Colonic mucosa (tissue), 4 donors: ENCODE data around the gene PSMA5. TPM values are rescaled to one million over a fixed set of nuclear protein-coding genes. Genes with fewer than 3 reads are reported as not detected.
A peak's percentile ranks its signal among the peaks of the same experiment; 100 is the strongest.
"Not testable (repeated sequence)": the region's sequence is repeated elsewhere in the genome, so short reads cannot be mapped to it uniquely, and the experiment has no call there.

Experiments used
- DNase-seq: peaks from one replicate; pipeline ENCODE4 v3.0.0-alpha.2; 2020
- H3K27ac ChIP-seq: fragments of 200-600 bp; one replicate; pipeline ENCODE4 v1.8.0; 2021
- H3K27me3 ChIP-seq: fragments of 200-600 bp; one replicate; pipeline ENCODE4 v1.8.0; 2021
- H3K36me3 ChIP-seq: fragments of 200-600 bp; one replicate; pipeline ENCODE4 v1.8.0; 2021
- H3K4me1 ChIP-seq: fragments of 200-600 bp; one replicate; pipeline ENCODE4 v1.8.0; 2021; ENCODE audit warnings: mild to moderate bottlenecking
- H3K4me3 ChIP-seq: fragments of 200-600 bp; one replicate; pipeline ENCODE4 v1.8.0; 2021
- H3K9ac ChIP-seq, 2 donors: one replicate each; pipeline ENCODE4 v1.7.0; 2013; ENCODE audit warnings: control low read depth in 2 of 2, low read depth in 2 of 2, low read length in 2 of 2
- H3K9me3 ChIP-seq: fragments of 200-600 bp; one replicate; pipeline ENCODE4 v1.8.0; 2021
- intact Hi-C: fragments of 100-400 bp; cut with DNase I; formaldehyde crosslinking; loops from one replicate; pipeline ENCODE4 v1.14.1; 2022
- total RNA-seq, 2 donors: library from RNA; stranded (reverse); fragmentation: NEBNext Ultra II Directional in 1 of 2; extraction: Animal tissue kit (Norgen Biotek cat#: 25700) in 1 of 2; gene quantifications; one replicate each; pipeline ENCODE4 v1.2.1, GENCODE V29; 2021
- TF ChIP-seq, protein P1 (sequence below): fragments of 200-600 bp; IDR thresholded peaks from one replicate; pipeline ENCODE4 v1.8.0; 2022; ENCODE audit warnings: antibody characterized with exemption, mild to moderate bottlenecking
- donor health status: healthy.
- donor health status: DM: no; HTN: no; CAD: no.
- donor health status: DM: no; HTN: no; CAD: no.

The PSMA5 gene
- total RNA-seq, 2 donors from 2014 or later = 93.9 to 163 TPM

GRCh38 chr1:109379907-109380306 lies 46.3 kb downstream of the PSMA5 start:
- intact Hi-C loops = no loop called here
- H3K27ac ChIP-seq = no peak overlapping the region
- no peaks in the 10 kb centered on the region for H3K9me3 ChIP-seq
- no peak overlapping the region for H3K9ac ChIP-seq
- no peak overlapping the region for H3K4me3 ChIP-seq
- no peaks in the 10 kb centered on the region for H3K27me3 ChIP-seq
- TF ChIP-seq, protein P1, sequence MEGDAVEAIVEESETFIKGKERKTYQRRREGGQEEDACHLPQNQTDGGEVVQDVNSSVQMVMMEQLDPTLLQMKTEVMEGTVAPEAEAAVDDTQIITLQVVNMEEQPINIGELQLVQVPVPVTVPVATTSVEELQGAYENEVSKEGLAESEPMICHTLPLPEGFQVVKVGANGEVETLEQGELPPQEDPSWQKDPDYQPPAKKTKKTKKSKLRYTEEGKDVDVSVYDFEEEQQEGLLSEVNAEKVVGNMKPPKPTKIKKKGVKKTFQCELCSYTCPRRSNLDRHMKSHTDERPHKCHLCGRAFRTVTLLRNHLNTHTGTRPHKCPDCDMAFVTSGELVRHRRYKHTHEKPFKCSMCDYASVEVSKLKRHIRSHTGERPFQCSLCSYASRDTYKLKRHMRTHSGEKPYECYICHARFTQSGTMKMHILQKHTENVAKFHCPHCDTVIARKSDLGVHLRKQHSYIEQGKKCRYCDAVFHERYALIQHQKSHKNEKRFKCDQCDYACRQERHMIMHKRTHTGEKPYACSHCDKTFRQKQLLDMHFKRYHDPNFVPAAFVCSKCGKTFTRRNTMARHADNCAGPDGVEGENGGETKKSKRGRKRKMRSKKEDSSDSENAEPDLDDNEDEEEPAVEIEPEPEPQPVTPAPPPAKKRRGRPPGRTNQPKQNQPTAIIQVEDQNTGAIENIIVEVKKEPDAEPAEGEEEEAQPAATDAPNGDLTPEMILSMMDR = no peak
- no peaks in the 10 kb centered on the region for H3K36me3 ChIP-seq
- DNase-seq = no peak
- H3K4me1 ChIP-seq = no peaks in the 10 kb centered on the region

DNA sequence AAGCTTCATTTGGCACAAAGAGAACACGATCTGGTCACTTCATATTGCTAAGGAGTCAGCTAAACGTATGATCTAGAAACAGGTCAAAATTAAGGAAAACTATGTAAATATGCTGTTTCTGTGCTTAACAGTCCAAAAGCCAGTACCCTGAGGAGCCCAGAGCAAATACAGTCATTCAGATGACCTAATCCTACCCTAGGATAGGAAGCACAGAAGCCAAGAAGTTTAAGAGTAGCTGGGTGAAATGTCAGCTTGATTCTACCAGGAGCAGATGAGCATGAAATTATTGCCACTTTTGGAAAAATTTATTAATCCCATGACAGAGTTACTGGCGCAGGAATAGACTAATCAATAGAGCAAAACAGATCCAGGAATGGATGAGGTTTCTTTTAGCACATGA lies 46.8 kb downstream of the PSMA5 start:
- no peak overlapping the region for H3K27ac ChIP-seq

GRCh38 chr1:109377698-109378097 lies 48.5 kb downstream of the PSMA5 start:
- peaks cover 3% of the 10 kb centered on the region for H3K4me1 ChIP-seq
- H3K4me3 ChIP-seq = no peak overlapping the region
- H3K9ac ChIP-seq = no peak overlapping the region
- no peaks in the 10 kb centered on the region for H3K27me3 ChIP-seq
- no peaks in the 10 kb centered on the region for H3K9me3 ChIP-seq
- TF ChIP-seq, protein P1 = no peak
- no peaks in the 10 kb centered on the region for H3K36me3 ChIP-seq
- intact Hi-C loops = no loop called here
- no peak overlapping the region for H3K27ac ChIP-seq
- DNase-seq = no peak

More for the DNA sequence above, 46.8 kb downstream of the PSMA5 start:
- TF ChIP-seq, protein P1 = no peak
- Histone ChIP-seq H3K4me1 (no peaks in the 10 kb centered on the region), H3K27me3 (no peaks in the 10 kb centered on the region), H3K9me3 (no peaks in the 10 kb centered on the region), H3K4me3 (no peak overlapping the region), H3K9ac (peak overlapping the region in 1 of 2 donors; percentile 12), H3K36me3 (no peaks in the 10 kb centered on the region)
- no peak for DNase-seq
- intact Hi-C loops = no loop called here

DNA sequence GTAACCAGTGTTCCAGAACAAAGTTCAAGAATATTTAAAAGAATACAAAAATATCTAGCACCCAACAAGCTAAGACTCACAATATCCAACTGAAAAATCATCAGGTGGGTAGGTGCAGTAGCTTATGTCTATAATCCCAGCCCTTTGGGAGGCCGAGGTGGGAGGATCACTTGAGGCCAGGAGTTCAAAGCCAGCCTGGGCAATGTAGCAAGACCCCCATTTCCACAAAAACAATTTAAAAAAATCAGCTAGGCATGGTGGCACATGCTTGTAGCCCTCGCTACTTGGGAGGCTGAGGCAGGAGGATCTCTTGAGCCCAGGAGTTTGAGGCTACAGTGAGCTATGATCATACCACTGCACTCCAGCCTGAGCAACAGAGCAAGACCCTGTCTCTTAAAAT lies 52.6 kb downstream of the PSMA5 start:
- DNase-seq, H3K36me3 ChIP-seq, H3K9me3 ChIP-seq, H3K27me3 ChIP-seq, H3K4me3 ChIP-seq, intact Hi-C loops, H3K9ac ChIP-seq, H3K27ac ChIP-seq, H3K4me1 ChIP-seq: not testable (repeated sequence)

GRCh38 chr1:109373126-109373525 lies 53.1 kb downstream of the PSMA5 start:
- Histone ChIP-seq H3K27me3 (no peaks in the 10 kb centered on the region), H3K9me3 (no peaks in the 10 kb centered on the region), H3K4me3 (no peak overlapping the region), H3K36me3 (no peaks in the 10 kb centered on the region), H3K9ac (peak overlapping the region in 1 of 2 donors; percentile 13), H3K27ac (no peak overlapping the region), H3K4me1 (peaks cover 5% of the 10 kb centered on the region)
- intact Hi-C loops = no loop called here
- TF ChIP-seq, protein P1 = no peak
- DNase-seq = peak; percentile 49

DNA sequence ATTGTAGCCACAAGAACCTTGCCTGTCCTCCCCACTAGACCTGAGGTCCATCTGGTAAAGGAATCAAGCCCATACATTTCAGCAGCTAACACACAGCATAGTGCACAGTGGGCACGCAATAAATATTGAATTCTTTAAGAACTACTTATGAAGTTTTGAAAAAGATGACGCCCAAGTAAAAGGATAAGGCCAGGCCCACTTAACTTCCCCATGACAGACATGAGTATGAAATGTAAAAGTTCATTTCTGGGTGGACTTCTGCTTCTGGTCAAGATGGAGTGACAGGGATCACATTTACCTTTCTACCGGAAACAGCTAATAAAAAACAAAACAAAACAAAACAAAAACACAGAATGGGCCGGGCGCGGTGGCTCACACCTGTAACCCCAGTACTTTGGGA lies 54.0 kb downstream of the PSMA5 start:
- Histone ChIP-seq H3K36me3 (no peaks in the 10 kb centered on the region), H3K27ac (no peak overlapping the region), H3K27me3 (no peaks in the 10 kb centered on the region), H3K4me1 (peaks cover 5% of the 10 kb centered on the region), H3K4me3 (no peak overlapping the region), H3K9ac (no peak overlapping the region), H3K9me3 (no peaks in the 10 kb centered on the region)
- TF ChIP-seq, protein P1 = no peak
- intact Hi-C loops = no loop called here
- DNase-seq = no peak
